GM19467 (cell line): ENCODE data around the gene GJB4.
"Not testable (repeated sequence)": the region's sequence is repeated elsewhere in the genome, so short reads cannot be mapped to it uniquely, and the experiment has no call there.

Experiments
- ATAC-seq: cut with Tn5 transposase; IDR thresholded peaks from one replicate; pipeline ENCODE4 v1.9.1; 2021; ENCODE audit warnings: mild to moderate bottlenecking, moderate library complexity; ENCODE audit not compliant: unreplicated experiment

Gene GJB4

GRCh38 chr1:34746785-34747637 lies 12.5 kb upstream of the GJB4 start:
- no peak for ATAC-seq

- no peak for ATAC-seq
These were observed 11.9 kb upstream of the GJB4 start for GRCh38 chr1:34747638-34747941.

- ATAC-seq, result no peak
These were observed 9.5 kb upstream of the GJB4 start for GRCh38 chr1:34749992-34750391.

- no peak for ATAC-seq
These were observed 8.9 kb upstream of the GJB4 start for GRCh38 chr1:34750610-34751009.

GRCh38 chr1:34753163-34753562 lies 6.4 kb upstream of the GJB4 start:
- ATAC-seq, result no peak

GRCh38 chr1:34754964-34755637 lies 4.4 kb upstream of the GJB4 start, which contains the start of gene GJB5:
Gene GJB5, plus strand, starts transcription at chr1:34755047. Its CDS starts 2,284 bp downstream, at chr1:34757331.
- no peak for ATAC-seq

- ATAC-seq, result no peak
These were observed 3.6 kb upstream of the GJB4 start for GRCh38 chr1:34755961-34756360.

- no peak for ATAC-seq
These were observed 2.2 kb upstream of the GJB4 start for GRCh38 chr1:34757386-34757785.

- ATAC-seq, result no peak
These were observed 789 bp upstream of the GJB4 start for GRCh38 chr1:34758751-34759150.

GRCh38 chr1:34761176-34761761 lies 1.7 kb downstream of the GJB4 start:
- no peak for ATAC-seq

- ATAC-seq, result no peak
These were observed 2.3 kb downstream of the GJB4 start for GRCh38 chr1:34761776-34762307.

- ATAC-seq, result no peak
These were observed 3.1 kb downstream of the GJB4 start for GRCh38 chr1:34762474-34763141.

GRCh38 chr1:34763142-34763781 lies 3.7 kb downstream of the GJB4 start:
- ATAC-seq, result no peak

- no peak for ATAC-seq
These were observed 9.3 kb downstream of the GJB4 start for GRCh38 chr1:34768856-34769255.

GRCh38 chr1:34770891-34771504 lies 11.5 kb downstream of the GJB4 start:
- ATAC-seq, result no peak

- ATAC-seq, result no peak
These were observed 12.2 kb downstream of the GJB4 start for GRCh38 chr1:34771573-34772371.

GRCh38 chr1:34773114-34773513 lies 13.6 kb downstream of the GJB4 start:
- ATAC-seq, result not testable (repeated sequence)

GRCh38 chr1:34774957-34775356 lies 15.4 kb downstream of the GJB4 start:
- ATAC-seq, result no peak

- no peak for ATAC-seq
These were observed 17.4 kb downstream of the GJB4 start for GRCh38 chr1:34776911-34777310.
